ENCODE measurements around the gene PIK3C2G. TPM values are rescaled to one million over a fixed set of nuclear protein-coding genes. Genes with fewer than 3 reads are reported as not detected.

PIK3C2G gene
- total RNA-seq, 1 donor from 2014 or later = not detected

DNA sequence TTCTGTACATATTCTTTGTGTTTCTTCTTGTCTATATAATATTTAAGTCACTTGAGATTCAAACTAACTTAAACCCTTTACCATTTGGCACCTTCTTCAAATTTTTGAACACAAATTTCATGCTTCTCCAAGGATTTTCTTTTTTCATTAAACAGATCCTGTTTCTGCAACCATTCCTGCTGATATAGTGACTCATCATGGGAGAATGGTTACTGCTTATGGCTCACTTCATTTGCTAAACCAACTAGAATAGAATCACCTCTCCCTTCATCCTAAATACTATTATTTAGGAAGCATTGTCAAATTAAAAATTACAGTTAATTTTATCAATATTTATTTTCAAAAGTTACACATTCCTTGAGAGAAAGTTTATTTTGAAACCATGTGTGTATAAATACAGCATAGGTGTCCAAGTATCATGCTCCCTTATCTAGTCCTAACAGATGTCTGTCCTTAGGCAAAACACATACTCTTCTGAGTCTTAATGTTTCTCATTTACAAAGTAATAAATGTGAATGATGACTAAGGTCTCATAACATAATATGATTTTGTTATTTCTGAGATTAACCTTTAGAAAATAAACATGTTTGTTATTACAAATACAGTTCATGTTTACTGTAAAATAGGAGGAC, 435.8 kb downstream of the PIK3C2G start:
- no peak for DNase-seq (ENCODE audit: low read depth)

Other genes with a start within 250 kb of the PIK3C2G start
- not detected in 2 replicates for gene RERGL, start 171.3 kb upstream of the PIK3C2G start, total RNA-seq

Measured in myocyte (in vitro differentiated cells).